Subcutaneous adipose tissue (tissue), 4 donors: Measurements from ENCODE around the gene RPS27L. TPM values are rescaled to one million over a fixed set of nuclear protein-coding genes. Genes with fewer than 3 reads are reported as not detected.

Experiments used
- total RNA-seq, 4 donors: library from RNA; depleted of rRNA; stranded (reverse); fragments of >200 nt; gene quantifications; one replicate each; pipeline ENCODE4 v1.1.0, GENCODE V29; 2016
- TF ChIP-seq, protein P1 (sequence below): fragments of 450-650 bp; IDR thresholded peaks from one replicate; pipeline ENCODE4 v1.5.1; 2016; ENCODE audit warnings: low read depth, mild to moderate bottlenecking, control low read depth, antibody characterized with exemption, moderate library complexity

The RPS27L gene
- total RNA-seq, 4 donors from 2014 or later: 46.2 to 172 (median 99.7) TPM

DNA sequence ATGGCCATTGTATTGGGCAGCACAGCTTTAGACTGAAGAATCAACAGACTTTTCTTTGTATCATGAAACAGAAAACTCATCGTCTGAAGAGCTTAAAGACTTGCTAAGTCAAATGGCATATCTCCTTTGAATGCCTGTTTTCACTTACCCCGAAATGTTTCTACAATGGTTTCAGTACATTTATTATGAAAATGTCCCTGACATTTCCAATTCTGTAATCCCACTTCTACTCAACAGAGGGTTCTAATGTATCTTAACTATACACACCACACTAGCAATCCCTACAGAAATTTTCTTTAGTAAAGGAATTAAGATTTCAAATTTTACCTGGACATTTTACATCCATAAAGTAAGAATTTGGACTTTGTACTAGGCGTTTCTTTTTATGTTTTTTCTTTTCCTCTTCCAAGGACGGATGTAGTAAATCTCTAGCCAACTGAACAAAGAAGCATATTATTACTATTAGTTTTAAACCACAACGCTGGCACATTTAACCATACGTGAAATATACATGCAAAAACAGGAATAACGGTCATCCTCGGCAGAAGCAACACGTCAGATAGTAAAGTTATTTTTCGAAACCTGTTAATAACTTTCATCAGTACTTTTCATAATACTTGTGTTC lies 1.1 kb downstream of the RPS27L start:
- TF ChIP-seq, protein P1, sequence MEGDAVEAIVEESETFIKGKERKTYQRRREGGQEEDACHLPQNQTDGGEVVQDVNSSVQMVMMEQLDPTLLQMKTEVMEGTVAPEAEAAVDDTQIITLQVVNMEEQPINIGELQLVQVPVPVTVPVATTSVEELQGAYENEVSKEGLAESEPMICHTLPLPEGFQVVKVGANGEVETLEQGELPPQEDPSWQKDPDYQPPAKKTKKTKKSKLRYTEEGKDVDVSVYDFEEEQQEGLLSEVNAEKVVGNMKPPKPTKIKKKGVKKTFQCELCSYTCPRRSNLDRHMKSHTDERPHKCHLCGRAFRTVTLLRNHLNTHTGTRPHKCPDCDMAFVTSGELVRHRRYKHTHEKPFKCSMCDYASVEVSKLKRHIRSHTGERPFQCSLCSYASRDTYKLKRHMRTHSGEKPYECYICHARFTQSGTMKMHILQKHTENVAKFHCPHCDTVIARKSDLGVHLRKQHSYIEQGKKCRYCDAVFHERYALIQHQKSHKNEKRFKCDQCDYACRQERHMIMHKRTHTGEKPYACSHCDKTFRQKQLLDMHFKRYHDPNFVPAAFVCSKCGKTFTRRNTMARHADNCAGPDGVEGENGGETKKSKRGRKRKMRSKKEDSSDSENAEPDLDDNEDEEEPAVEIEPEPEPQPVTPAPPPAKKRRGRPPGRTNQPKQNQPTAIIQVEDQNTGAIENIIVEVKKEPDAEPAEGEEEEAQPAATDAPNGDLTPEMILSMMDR: no peak

DNA sequence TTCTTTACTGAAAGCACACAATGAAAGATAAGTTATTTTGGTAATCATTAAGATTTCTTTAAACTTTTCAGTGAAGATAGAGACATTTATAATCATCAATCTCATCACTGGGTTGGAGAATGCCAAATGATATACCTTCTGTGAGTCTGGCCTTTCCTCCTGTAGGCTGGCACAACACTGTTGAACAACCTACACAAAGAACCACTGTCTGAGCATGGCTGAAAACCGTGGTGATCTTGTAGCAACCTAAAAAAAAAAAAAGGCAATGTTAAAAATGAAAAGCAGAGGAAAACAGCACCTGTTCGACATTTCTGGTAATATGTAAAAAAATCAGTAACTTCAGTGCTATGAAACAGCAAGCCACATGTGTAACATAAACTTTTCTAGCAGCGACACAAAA lies 1.8 kb downstream of the RPS27L start:
- TF ChIP-seq, protein P1: no peak

GRCh38 chr15:63151665-63152064 lies 5.6 kb downstream of the RPS27L start:
- TF ChIP-seq, protein P1: no peak

GRCh38 chr15:63146684-63147083 lies 10.6 kb downstream of the RPS27L start:
- TF ChIP-seq, protein P1: no peak

DNA sequence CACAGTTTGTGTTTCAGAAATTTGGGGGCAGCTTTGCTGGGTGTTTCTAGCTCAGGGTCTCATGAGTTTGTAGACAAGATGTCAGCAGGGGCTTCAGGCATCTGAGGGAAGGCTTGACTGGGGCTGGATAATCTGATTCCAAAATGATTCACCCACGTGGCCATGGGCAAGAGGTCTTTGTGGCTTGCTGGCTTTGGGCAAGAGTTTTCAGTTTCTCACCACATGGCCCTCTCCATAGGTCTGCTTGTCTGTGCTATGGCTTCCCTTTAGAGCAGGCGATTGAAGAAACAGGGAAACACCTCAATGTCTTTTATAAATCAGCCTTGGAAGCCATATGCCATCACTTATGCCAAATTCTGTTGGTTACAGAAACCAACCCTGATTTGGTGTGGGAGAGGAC lies 11.9 kb downstream of the RPS27L start:
- TF ChIP-seq, protein P1: no peak

DNA sequence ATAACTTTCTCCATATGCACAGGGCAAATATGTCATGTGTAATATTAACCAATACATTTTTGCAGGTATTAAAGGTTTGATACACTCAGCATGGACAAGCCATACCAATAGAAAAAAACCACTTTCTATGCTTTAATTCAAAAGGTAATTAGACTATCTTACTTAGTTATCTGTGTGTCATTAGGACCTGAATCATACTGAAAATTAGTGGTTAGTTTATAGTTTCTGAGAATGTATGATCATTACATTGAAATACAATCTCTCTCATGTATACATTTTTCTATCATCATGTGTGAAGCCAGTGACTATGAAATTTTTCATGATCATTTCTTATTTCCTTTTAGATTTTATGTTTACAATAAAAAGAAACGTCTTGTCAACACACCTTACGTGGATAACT lies 16.3 kb downstream of the RPS27L start:
- TF ChIP-seq, protein P1: no peak

GRCh38 chr15:63136742-63137141 lies 20.5 kb downstream of the RPS27L start:
- TF ChIP-seq, protein P1: no peak
